Stomach smooth muscle (tissue), 2 donors: ENCODE results near the gene FCER2.
"Not testable (repeated sequence)": the region's sequence is repeated elsewhere in the genome, so short reads cannot be mapped to it uniquely, and the experiment has no call there.

Experiments used
- H3K27ac ChIP-seq: one replicate; pipeline ENCODE4 v1.7.0; 2013; ENCODE audit warnings: mild to moderate bottlenecking, low read length, inconsistent platforms
- H3K27me3 ChIP-seq, 2 donors: one replicate each; pipeline ENCODE4 v1.7.0; 2013; ENCODE audit warnings: low read length in 2 of 2; ENCODE audit not compliant: insufficient read depth in 2 of 2, control insufficient read depth in 1 of 2
- H3K36me3 ChIP-seq, 2 donors: one replicate each; pipeline ENCODE4 v1.7.0; 2013; ENCODE audit warnings: low read length in 2 of 2; ENCODE audit not compliant: control insufficient read depth in 2 of 2, insufficient read depth in 2 of 2
- H3K4me1 ChIP-seq: one replicate; pipeline ENCODE4 v1.7.0; 2013; ENCODE audit warnings: low read length; ENCODE audit not compliant: control insufficient read depth, insufficient read depth
- H3K4me3 ChIP-seq, 2 donors: one replicate each; pipeline ENCODE4 v1.7.0; 2013; ENCODE audit warnings: low read length in 2 of 2
- H3K9ac ChIP-seq, 2 donors: one replicate each; pipeline ENCODE4 v1.7.0; 2013; ENCODE audit warnings: low read length in 2 of 2, mild to moderate bottlenecking in 1 of 2
- H3K9me3 ChIP-seq, 2 donors: one replicate each; pipeline ENCODE4 v1.7.0; 2013; ENCODE audit warnings: low read length in 2 of 2; ENCODE audit not compliant: control insufficient read depth in 2 of 2
- donor health status: healthy.
- donor health status: Pancreatic carcinoma.

Gene FCER2, protein sequence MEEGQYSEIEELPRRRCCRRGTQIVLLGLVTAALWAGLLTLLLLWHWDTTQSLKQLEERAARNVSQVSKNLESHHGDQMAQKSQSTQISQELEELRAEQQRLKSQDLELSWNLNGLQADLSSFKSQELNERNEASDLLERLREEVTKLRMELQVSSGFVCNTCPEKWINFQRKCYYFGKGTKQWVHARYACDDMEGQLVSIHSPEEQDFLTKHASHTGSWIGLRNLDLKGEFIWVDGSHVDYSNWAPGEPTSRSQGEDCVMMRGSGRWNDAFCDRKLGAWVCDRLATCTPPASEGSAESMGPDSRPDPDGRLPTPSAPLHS

GRCh38 chr19:7701654-7702457 lies at the start of gene FCER2:
TSS of gene FCER2 (minus strand) at chr19:7702131. CDS start at chr19:7699760, 2,371 bp downstream.
- H3K4me1 ChIP-seq = no peaks in the 10 kb centered on the region
- no peaks in the 10 kb centered on the region for H3K36me3 ChIP-seq
- peaks cover 18 to 27% of the 10 kb centered on the region in 2 donors for H3K27me3 ChIP-seq
- no peak within 1 kb of the TSS for H3K4me3 ChIP-seq
- no peak within 1 kb of the TSS for H3K27ac ChIP-seq
- H3K9me3 ChIP-seq = no peaks in the 10 kb centered on the region
- H3K9ac ChIP-seq = no peak within 1 kb of the TSS

GRCh38 chr19:7751157-7751783 lies 49.3 kb upstream of the FCER2 start:
- no peaks in the 10 kb centered on the region for H3K36me3 ChIP-seq
- no peaks in the 10 kb centered on the region for H3K4me1 ChIP-seq
- H3K9me3 ChIP-seq = peaks cover 1 to 4% of the 10 kb centered on the region in 2 donors
- no peak overlapping the region for H3K4me3 ChIP-seq
- H3K9ac ChIP-seq = no peak overlapping the region
- H3K27ac ChIP-seq = no peak overlapping the region
- H3K27me3 ChIP-seq = peaks cover 6 to 7% of the 10 kb centered on the region in 2 donors

- no peak overlapping the region for H3K27ac ChIP-seq
- no peaks in the 10 kb centered on the region for H3K36me3 ChIP-seq
- H3K4me1 ChIP-seq = no peaks in the 10 kb centered on the region
- H3K9me3 ChIP-seq = no peaks in the 10 kb centered on the region
- peaks cover 6 to 7% of the 10 kb centered on the region in 2 donors for H3K27me3 ChIP-seq
- H3K9ac ChIP-seq = no peak overlapping the region
- no peak overlapping the region for H3K4me3 ChIP-seq
Observed at GRCh38 chr19:7748756-7749155, 46.8 kb upstream of the FCER2 start.

GRCh38 chr19:7748171-7748570 lies 46.2 kb upstream of the FCER2 start:
- no peak overlapping the region for H3K9ac ChIP-seq
- H3K4me3 ChIP-seq = no peak overlapping the region
- H3K36me3 ChIP-seq = no peaks in the 10 kb centered on the region
- H3K27me3 ChIP-seq = peaks cover 6 to 7% of the 10 kb centered on the region in 2 donors
- H3K9me3 ChIP-seq = no peaks in the 10 kb centered on the region
- no peaks in the 10 kb centered on the region for H3K4me1 ChIP-seq
- H3K27ac ChIP-seq = no peak overlapping the region

GRCh38 chr19:7746903-7747884 lies 45.3 kb upstream of the FCER2 start, which contains the start of gene CD209:
TSS of gene CD209 (minus strand) at chr19:7747534. CDS start at chr19:7747511, 23 bp downstream.
- Histone ChIP-seq H3K36me3 (no peaks in the 10 kb centered on the region), H3K9ac (no peak within 1 kb of the TSS), H3K27me3 (peaks cover 7 to 8% of the 10 kb centered on the region in 2 donors), H3K27ac (no peak within 1 kb of the TSS), H3K9me3 (no peaks in the 10 kb centered on the region), H3K4me3 (no peak within 1 kb of the TSS), H3K4me1 (no peaks in the 10 kb centered on the region)

DNA sequence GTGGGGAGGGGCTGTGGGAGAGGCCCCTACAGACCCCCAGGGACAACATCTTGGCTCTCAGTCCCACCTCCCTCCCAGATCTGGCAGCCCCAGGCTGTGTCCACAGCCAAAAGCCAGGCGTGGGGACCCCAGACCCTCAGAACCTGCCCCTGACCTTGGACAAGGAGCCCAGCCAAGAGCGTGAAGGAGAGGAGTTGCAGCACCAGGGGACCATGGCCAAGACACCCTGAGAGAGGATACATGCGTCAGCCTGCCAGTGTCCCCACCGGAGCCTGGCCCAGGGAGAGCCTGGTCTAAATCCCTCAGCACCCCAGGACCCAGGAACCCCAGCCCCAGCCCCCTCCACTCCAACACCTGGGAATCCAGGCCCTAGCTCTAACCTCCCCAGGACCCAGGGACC lies 44.4 kb upstream of the FCER2 start:
- H3K9me3 ChIP-seq, H3K27me3 ChIP-seq, H3K27ac ChIP-seq, H3K36me3 ChIP-seq, H3K4me1 ChIP-seq, H3K9ac ChIP-seq, H3K4me3 ChIP-seq: not testable (repeated sequence)

GRCh38 chr19:7744871-7745650 lies 43.1 kb upstream of the FCER2 start:
- peaks cover 7 to 8% of the 10 kb centered on the region in 2 donors for H3K27me3 ChIP-seq

GRCh38 chr19:7744199-7744786 lies 42.4 kb upstream of the FCER2 start:
- Histone ChIP-seq H3K9me3 (no peaks in the 10 kb centered on the region), H3K4me1 (no peaks in the 10 kb centered on the region), H3K27me3 (peaks cover 7 to 8% of the 10 kb centered on the region in 2 donors), H3K9ac (no peak overlapping the region), H3K27ac (no peak overlapping the region), H3K36me3 (no peaks in the 10 kb centered on the region), H3K4me3 (no peak overlapping the region)

More at GRCh38 chr19:7744871-7745650, 43.1 kb upstream of the FCER2 start:
- Histone ChIP-seq H3K4me1 (no peaks in the 10 kb centered on the region), H3K27ac (no peak overlapping the region), H3K9me3 (no peaks in the 10 kb centered on the region), H3K36me3 (no peaks in the 10 kb centered on the region), H3K4me3 (no peak overlapping the region), H3K9ac (no peak overlapping the region)

DNA sequence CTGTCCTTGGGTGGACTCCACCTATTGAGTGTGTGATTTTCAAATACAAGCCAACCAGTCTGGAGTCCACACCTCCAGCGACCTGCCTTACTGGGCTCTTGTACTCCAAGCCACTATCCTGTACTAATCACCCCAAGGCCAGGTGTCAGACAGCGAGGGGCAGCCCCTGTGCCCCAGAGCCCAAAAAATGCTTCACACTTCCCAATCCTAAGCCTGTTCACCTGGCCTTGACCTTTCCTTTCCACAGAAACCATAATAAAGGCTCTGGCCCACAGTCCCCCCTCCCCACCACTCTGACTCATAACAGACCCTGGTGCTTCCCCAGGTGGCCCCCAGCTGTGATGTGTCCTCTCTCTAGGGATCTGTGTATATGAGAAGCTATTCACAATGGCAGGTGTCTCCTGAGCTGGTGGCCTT lies 41.5 kb upstream of the FCER2 start:
- Histone ChIP-seq H3K27ac (no peak overlapping the region), H3K36me3 (no peaks in the 10 kb centered on the region), H3K9ac (no peak overlapping the region), H3K4me1 (no peaks in the 10 kb centered on the region), H3K4me3 (no peak overlapping the region), H3K9me3 (no peaks in the 10 kb centered on the region), H3K27me3 (peaks cover 7 to 8% of the 10 kb centered on the region in 2 donors)
